Fibroblast of upper back skin (primary cell): Measurements from ENCODE around the gene PTPRM.

Source experiments
- DNase-seq: peaks from one replicate; pipeline ENCODE4 v3.0.0-alpha.2; 2013

PTPRM gene

GRCh38 chr18:7870266-7870665, 303.1 kb downstream of the PTPRM start:
- DNase-seq = no peak

- peak; percentile 33 for DNase-seq
These were observed 303.7 kb downstream of the PTPRM start for GRCh38 chr18:7870855-7871254.

- no peak for DNase-seq
These were observed 304.7 kb downstream of the PTPRM start for GRCh38 chr18:7871560-7872456.

GRCh38 chr18:7872569-7872968, 305.5 kb downstream of the PTPRM start:
- DNase-seq = peak; percentile 44

- no peak for DNase-seq
These were observed 306.2 kb downstream of the PTPRM start for GRCh38 chr18:7873316-7873715.

GRCh38 chr18:7876354-7877104, 309.4 kb downstream of the PTPRM start:
- DNase-seq = no peak

- no peak for DNase-seq
These were observed 310.5 kb downstream of the PTPRM start for GRCh38 chr18:7877609-7878008.

GRCh38 chr18:7878265-7879211, 311.4 kb downstream of the PTPRM start:
- peak; percentile 39 for DNase-seq

- DNase-seq = no peak
These were observed 312.6 kb downstream of the PTPRM start for GRCh38 chr18:7879717-7880116.

- no peak for DNase-seq
These were observed 318.7 kb downstream of the PTPRM start for GRCh38 chr18:7885865-7886264.

GRCh38 chr18:7886436-7886835, 319.3 kb downstream of the PTPRM start:
- no peak for DNase-seq

GRCh38 chr18:7889515-7889914, 322.4 kb downstream of the PTPRM start:
- no peak for DNase-seq

- DNase-seq = no peak
These were observed 323.0 kb downstream of the PTPRM start for GRCh38 chr18:7890075-7890474.

GRCh38 chr18:7892556-7892955, 325.4 kb downstream of the PTPRM start:
- DNase-seq = no peak

GRCh38 chr18:7894592-7894991, 327.5 kb downstream of the PTPRM start:
- no peak for DNase-seq

GRCh38 chr18:7895346-7895745, 328.2 kb downstream of the PTPRM start:
- no peak for DNase-seq

GRCh38 chr18:7896161-7896560, 329.0 kb downstream of the PTPRM start:
- DNase-seq = no peak

GRCh38 chr18:7896805-7897518, 329.8 kb downstream of the PTPRM start:
- peak; percentile 38 for DNase-seq

GRCh38 chr18:7898181-7898580, 331.1 kb downstream of the PTPRM start:
- DNase-seq = no peak

GRCh38 chr18:7899078-7899477, 332.0 kb downstream of the PTPRM start:
- DNase-seq = no peak

GRCh38 chr18:7900091-7900490, 333.0 kb downstream of the PTPRM start:
- no peak for DNase-seq

GRCh38 chr18:7901657-7902056, 334.5 kb downstream of the PTPRM start:
- no peak for DNase-seq
